Liver (tissue), 9 donors: ENCODE measurements around the gene JPT1. TPM values are rescaled to one million over a fixed set of nuclear protein-coding genes. Genes with fewer than 3 reads are reported as not detected.

ENCODE experiments used
- DNase-seq: peaks from one replicate; pipeline ENCODE4 v3.0.0-alpha.2; 2017; ENCODE audit warnings: low spot score
- H3K27ac ChIP-seq, 2 donors: one replicate each; pipeline ENCODE4 v1.7.0; 2013; ENCODE audit warnings: inconsistent platforms in 2 of 2, low read length in 2 of 2, control low read depth in 1 of 2, low read depth in 1 of 2, mild to moderate bottlenecking in 1 of 2
- H3K27me3 ChIP-seq, 4 donors: one replicate each; pipeline versions ENCODE4 v1.6.1 to v1.7.0; 2013; ENCODE audit warnings: low read length in 3 of 4, inconsistent platforms in 1 of 4, mild to moderate bottlenecking in 1 of 4, moderate library complexity in 1 of 4; ENCODE audit not compliant: control insufficient read depth in 4 of 4, insufficient read depth in 4 of 4
- H3K36me3 ChIP-seq, 4 donors: one replicate each; pipeline versions ENCODE4 v1.6.1 to v1.7.0; 2013; ENCODE audit warnings: low read length in 3 of 4, mild to moderate bottlenecking in 3 of 4, low read depth in 1 of 4, moderate library complexity in 1 of 4; ENCODE audit not compliant: control insufficient read depth in 4 of 4, insufficient read depth in 3 of 4
- H3K4me1 ChIP-seq, 4 donors: one replicate each; pipeline versions ENCODE4 v1.6.1 to v1.7.0; 2013; ENCODE audit warnings: low read length in 3 of 4, mild to moderate bottlenecking in 3 of 4, moderate library complexity in 1 of 4; ENCODE audit not compliant: control insufficient read depth in 4 of 4, insufficient read depth in 4 of 4
- H3K4me3 ChIP-seq, 3 donors: one replicate each; pipeline versions ENCODE4 v1.6.1 to v1.7.0; 2013; ENCODE audit warnings: low read length in 3 of 3, control low read depth in 1 of 3, low read depth in 1 of 3, mild to moderate bottlenecking in 1 of 3
- H3K9ac ChIP-seq, 2 donors: one replicate each; pipeline ENCODE4 v1.7.0; 2013; ENCODE audit warnings: low read length in 2 of 2, mild to moderate bottlenecking in 2 of 2, moderate library complexity in 2 of 2, control low read depth in 1 of 2, low read depth in 1 of 2
- H3K9me3 ChIP-seq, 4 donors: one replicate each; pipeline versions ENCODE4 v1.6.1 to v1.7.0; 2013; ENCODE audit warnings: low read length in 3 of 4; ENCODE audit not compliant: control insufficient read depth in 4 of 4
- CTCF ChIP-seq: fragments of 150-350 bp; IDR thresholded peaks from 2 replicates; pipeline ENCODE4 v1.5.1; 2017; ENCODE audit warnings: improper control_type of control experiment, low read depth, low read length; ENCODE audit not compliant: missing input control
- HNF4A ChIP-seq, 2 donors: conservative IDR thresholded peaks; 2 replicates each; pipeline ENCODE4 v1.6.1; 2016; ENCODE audit warnings: antibody characterized with exemption in 2 of 2, mild to moderate bottlenecking in 2 of 2
- NR2F2 ChIP-seq: IDR thresholded peaks from 2 replicates; pipeline ENCODE4 v1.6.1; 2016; ENCODE audit warnings: antibody characterized with exemption
- REST ChIP-seq: IDR thresholded peaks from 2 replicates; pipeline ENCODE4 v1.6.1; 2016; ENCODE audit warnings: antibody characterized with exemption, mild to moderate bottlenecking
- RXRA ChIP-seq, 2 donors: IDR thresholded peaks; 2 replicates each; pipeline ENCODE4 v1.6.1; 2017 to 2018; ENCODE audit warnings: antibody characterized with exemption in 2 of 2, mild to moderate bottlenecking in 1 of 2
- WGBS: extraction: QIAGEN DNeasy Blood & Tissue Kit; methylation state at CpG from one replicate; pipeline ENCODE4 v1.1.7; 2013; 5-methylcytosine and 5-hydroxymethylcytosine counted together
- polyA plus RNA-seq, 2 donors: library from polyadenylated mRNA; stranded (reverse) in 1 of 2; unstranded in 1 of 2; fragments of 200-250 nt in 1 of 2; fragments of >200 nt in 1 of 2; fragmentation: Nextera tagmentation in 1 of 2; extraction: Ambion mirVana in 1 of 2; gene quantifications; one replicate each; pipeline versions ENCODE4 v1.2.1 to v1.2.3, GENCODE V29; 2013 to 2015
- total RNA-seq, 2 donors: library from RNA; depleted of rRNA; stranded (reverse); fragments of >200 nt; gene quantifications; one replicate each; pipeline ENCODE4 v1.2.3, GENCODE V29; 2014
- donor health status: healthy.
- donor health status: healthy.
- donor health status: healthy.
- donor health status: healthy.
- donor health status: healthy.

JPT1 gene
- total and polyA plus RNA-seq, 4 donors = 20.5 to 47.8 (median 43.9) TPM

- no peak for TF ChIP-seq REST
- peak; percentile 50 to 53 for TF ChIP-seq RXRA (IDR thresholded peaks at IDR 0.05)
- peak; percentile 61 to 63 for TF ChIP-seq HNF4A (conservative IDR thresholded peaks at IDR 0.05)
- TF ChIP-seq NR2F2 = peak; percentile 94
- TF ChIP-seq CTCF = no peak
- Histone ChIP-seq H3K9me3 (no peaks in the 10 kb centered on the region), H3K4me3 (no peak overlapping the region), H3K9ac (no peak overlapping the region), H3K27ac (peak overlapping the region; percentile 59 to 68), H3K27me3 (no peaks in the 10 kb centered on the region), H3K36me3 (no peaks in the 10 kb centered on the region), H3K4me1 (peaks cover 21 to 37% (median 30%) of the 10 kb centered on the region in 4 donors)
- 42% methylated on average over 19 of the region's 19 CpGs for WGBS
- peak; percentile 63 for DNase-seq
Measured at GRCh38 chr17:75090871-75091854, 63.1 kb downstream of the JPT1 start.

GRCh38 chr17:75088465-75089417 is 65.6 kb downstream of the JPT1 start:
- Histone ChIP-seq H3K27ac (peak overlapping the region in 1 of 2 donors; percentile 65), H3K4me3 (peak overlapping the region in 1 of 3 donors; percentile 37), H3K9ac (no peak overlapping the region), H3K4me1 (peaks cover 28 to 56% (median 43%) of the 10 kb centered on the region in 4 donors), H3K36me3 (no peaks in the 10 kb centered on the region), H3K9me3 (no peaks in the 10 kb centered on the region), H3K27me3 (no peaks in the 10 kb centered on the region)
- 88% methylated on average over 11 of the region's 11 CpGs for WGBS
- peak; percentile 73 for TF ChIP-seq NR2F2
- TF ChIP-seq REST = no peak
- TF ChIP-seq HNF4A (conservative IDR thresholded peaks at IDR 0.05) = peak in 1 of 2 donors; percentile 9
- no peak for DNase-seq
